ENCODE data around the gene IL18.
"Not testable (repeated sequence)": the region's sequence is repeated elsewhere in the genome, so short reads cannot be mapped to it uniquely, and the experiment has no call there.

- TF ChIP-seq, protein P1, sequence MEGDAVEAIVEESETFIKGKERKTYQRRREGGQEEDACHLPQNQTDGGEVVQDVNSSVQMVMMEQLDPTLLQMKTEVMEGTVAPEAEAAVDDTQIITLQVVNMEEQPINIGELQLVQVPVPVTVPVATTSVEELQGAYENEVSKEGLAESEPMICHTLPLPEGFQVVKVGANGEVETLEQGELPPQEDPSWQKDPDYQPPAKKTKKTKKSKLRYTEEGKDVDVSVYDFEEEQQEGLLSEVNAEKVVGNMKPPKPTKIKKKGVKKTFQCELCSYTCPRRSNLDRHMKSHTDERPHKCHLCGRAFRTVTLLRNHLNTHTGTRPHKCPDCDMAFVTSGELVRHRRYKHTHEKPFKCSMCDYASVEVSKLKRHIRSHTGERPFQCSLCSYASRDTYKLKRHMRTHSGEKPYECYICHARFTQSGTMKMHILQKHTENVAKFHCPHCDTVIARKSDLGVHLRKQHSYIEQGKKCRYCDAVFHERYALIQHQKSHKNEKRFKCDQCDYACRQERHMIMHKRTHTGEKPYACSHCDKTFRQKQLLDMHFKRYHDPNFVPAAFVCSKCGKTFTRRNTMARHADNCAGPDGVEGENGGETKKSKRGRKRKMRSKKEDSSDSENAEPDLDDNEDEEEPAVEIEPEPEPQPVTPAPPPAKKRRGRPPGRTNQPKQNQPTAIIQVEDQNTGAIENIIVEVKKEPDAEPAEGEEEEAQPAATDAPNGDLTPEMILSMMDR (IDR thresholded peaks at IDR 0.05): not testable (repeated sequence)
- not testable (repeated sequence) for TF ChIP-seq EZH2 (IDR thresholded peaks at IDR 0.05; ENCODE audit: borderline replicate concordance, insufficient read depth, low read depth, low read length, poor library complexity, severe bottlenecking)
These were observed 31.2 kb upstream of the IL18 start for GRCh38 chr11:112195113-112195512.
